Lower leg skin (tissue), 3 donors: ENCODE data around the gene RPH3AL.

Experiments
- CTCF ChIP-seq, 3 donors: fragments of 450-650 bp; IDR thresholded peaks; one replicate each; pipeline ENCODE4 v1.5.1; 2016; ENCODE audit warnings: antibody characterized with exemption in 3 of 3, mild to moderate bottlenecking in 3 of 3, moderate library complexity in 2 of 3
- POLR2A ChIP-seq, 2 donors: fragments of 450-650 bp; IDR thresholded peaks; one replicate each; pipeline ENCODE4 v1.6.1; 2016 to 2017; ENCODE audit warnings: antibody characterized with exemption in 2 of 2, mild to moderate bottlenecking in 1 of 2, moderate library complexity in 1 of 2

DNA sequence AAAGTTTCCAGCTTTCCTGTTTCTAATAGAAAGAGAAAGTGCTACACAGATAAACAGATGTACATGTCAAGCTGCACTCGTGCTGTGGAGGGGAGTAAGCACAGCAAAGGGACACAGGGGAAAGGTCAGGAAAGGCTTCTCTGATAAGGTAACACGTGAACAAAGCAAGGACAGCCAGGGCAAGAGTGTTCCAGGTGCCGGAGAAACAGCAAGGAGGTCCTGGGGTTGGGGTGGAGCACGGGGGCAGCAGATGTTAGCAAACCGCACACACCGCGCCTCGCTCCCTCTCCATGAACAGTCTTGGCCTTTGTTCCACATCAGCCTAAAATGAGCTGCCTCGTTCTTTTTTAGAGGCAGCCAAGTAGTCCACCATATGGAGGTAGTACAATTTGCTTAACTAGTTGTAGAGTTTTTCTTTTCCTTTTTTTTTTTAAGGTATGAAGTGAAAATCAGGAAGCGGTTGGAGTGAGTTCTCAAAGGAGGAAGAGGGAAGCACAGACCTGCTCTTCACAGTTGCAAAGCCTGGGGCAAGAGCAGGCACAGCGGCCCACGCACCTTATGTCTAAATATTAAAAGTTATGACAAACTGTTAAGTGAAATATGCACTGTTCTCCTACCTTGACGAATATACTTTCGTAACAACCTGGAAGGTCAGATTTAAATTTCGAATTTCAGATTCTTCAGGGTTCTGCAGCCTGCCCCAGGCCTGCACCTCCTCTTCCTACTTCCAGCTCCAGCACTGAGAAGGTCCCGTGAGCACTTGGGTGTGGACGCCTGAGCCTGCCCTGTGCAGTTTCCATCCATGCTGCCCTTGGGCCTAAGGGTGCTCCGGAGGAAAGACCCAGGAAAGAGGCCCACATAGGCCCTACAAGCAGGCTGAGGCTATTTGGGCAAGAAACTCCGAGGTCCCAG is 41.5 kb upstream of the RPH3AL start:
- no peak for TF ChIP-seq CTCF (IDR thresholded peaks at IDR 0.05)
- TF ChIP-seq POLR2A (IDR thresholded peaks at IDR 0.05): no peak
